Astrocyte of the spinal cord (primary cell): ENCODE measurements around the gene CIAO2B.

Experiments
- DNase-seq: peaks from one replicate; pipeline ENCODE4 v3.0.0; 2011; ENCODE audit warnings: low read depth, low spot score
- H3K4me3 ChIP-seq: 2 replicates; pipeline ENCODE4 v1.5.1; 2011; ENCODE audit warnings: low read depth, mild to moderate bottlenecking, low read length, moderate library complexity
- CTCF ChIP-seq: IDR thresholded peaks from 2 replicates; pipeline ENCODE4 v1.5.1; 2012; ENCODE audit warnings: low read depth, mild to moderate bottlenecking, low read length, inconsistent platforms
- in situ Hi-C: cut with HindIII; loops from 2 replicates; pipeline ENCODE4 v1.10.0; 2017; ENCODE audit warnings: low sequenced_read_pairs

The CIAO2B gene

GRCh38 chr16:66973716-66974115 lies 39.5 kb upstream of the CIAO2B start:
- TF ChIP-seq CTCF = no peak
- in situ Hi-C loops = no loop called here
- no peak overlapping the region for H3K4me3 ChIP-seq
- no peak for DNase-seq

- DNase-seq = no peak
- in situ Hi-C loops = no loop called here
- no peak for TF ChIP-seq CTCF
- no peak overlapping the region for H3K4me3 ChIP-seq
These were observed 38.8 kb upstream of the CIAO2B start for GRCh38 chr16:66972983-66973382.

- no peak overlapping the region for H3K4me3 ChIP-seq
- in situ Hi-C loops = no loop called here
- peak; percentile 35 for DNase-seq
- TF ChIP-seq CTCF = no peak
These were observed 36.8 kb upstream of the CIAO2B start for GRCh38 chr16:66970775-66971720.

GRCh38 chr16:66968847-66969246 lies 34.6 kb upstream of the CIAO2B start:
- H3K4me3 ChIP-seq = no peak overlapping the region
- in situ Hi-C loops = no loop called here
- DNase-seq = no peak
- no peak for TF ChIP-seq CTCF

GRCh38 chr16:66964049-66964448 lies 29.8 kb upstream of the CIAO2B start:
- no peak for TF ChIP-seq CTCF
- no peak for DNase-seq
- in situ Hi-C loops = no loop called here
- H3K4me3 ChIP-seq = no peak overlapping the region

GRCh38 chr16:66961914-66962313 lies 27.7 kb upstream of the CIAO2B start:
- in situ Hi-C loops = no loop called here
- no peak for DNase-seq
- H3K4me3 ChIP-seq = no peak overlapping the region
- no peak for TF ChIP-seq CTCF
